HCT116 (cell line): Measurements from ENCODE around the gene CABYR.

Experiments
- CTCF ChIP-seq, 3 experiments: fragments of 200-600 bp in 1 of 3; sonication (generic) in 1 of 3; IDR thresholded peaks in 2 of 3; conservative IDR thresholded peaks in 1 of 3; 2 replicates each; pipeline ENCODE4 v1.5.1; 2012 to 2017; ENCODE audit warnings: low read depth in 2 of 3, low read length in 2 of 3, antibody characterized with exemption in 1 of 3, borderline replicate concordance in 1 of 3, control low read depth in 1 of 3, mild to moderate bottlenecking in 1 of 3, mixed read lengths in 1 of 3, mixed run types in 1 of 3, moderate library complexity in 1 of 3; ENCODE audit not compliant: insufficient read depth in 1 of 3
- EZH2 ChIP-seq: fragments of 200-600 bp; sonication (generic); IDR thresholded peaks from 2 replicates; pipeline ENCODE4 v1.6.1; 2017; ENCODE audit warnings: antibody characterized with exemption, mixed run types
- POLR2A ChIP-seq: IDR thresholded peaks from 2 replicates; pipeline ENCODE4 v1.7.0; 2011; ENCODE audit warnings: borderline replicate concordance; ENCODE audit not compliant: insufficient read depth, insufficient read length; ENCODE audit errors: extremely low read depth
- POLR2AphosphoS5 ChIP-seq: IDR thresholded peaks from 2 replicates; pipeline ENCODE4 v1.6.1; 2011; ENCODE audit warnings: mild to moderate bottlenecking, low read depth, low read length, moderate library complexity
- SRF ChIP-seq: IDR thresholded peaks from 2 replicates; pipeline ENCODE4 v1.6.1; 2012; ENCODE audit warnings: low read depth
- TCF7L2 ChIP-seq: IDR thresholded peaks from 2 replicates; pipeline ENCODE4 v1.7.0; 2011; ENCODE audit warnings: borderline replicate concordance, inconsistent platforms; ENCODE audit not compliant: insufficient read depth, insufficient read length; ENCODE audit errors: extremely low read depth

- TF ChIP-seq EZH2 (no peak), CTCF (IDR thresholded peaks at IDR 0.05 in 2 of 3, conservative IDR thresholded peaks at IDR 0.05 in 1 of 3; ENCODE audit: borderline replicate concordance in 1 of 3, insufficient read depth in 1 of 3, low read depth in 2 of 3, low read length in 2 of 3) (no peak), TCF7L2 (no peak), POLR2A (no peak), SRF (no peak), POLR2AphosphoS5 (no peak)
These were observed 23.8 kb upstream of the CABYR start for GRCh38 chr18:24114924-24115549.
